K562 (cell line): ENCODE measurements around the gene SNX30. TPM values are rescaled to one million over a fixed set of nuclear protein-coding genes. Genes with fewer than 3 reads are reported as not detected.

Source experiments
- ATF3 ChIP-seq, 2 experiments: fragments of 450-650 bp in 1 of 2; sonication (generic) in 1 of 2; formaldehyde crosslinking in 1 of 2; IDR thresholded peaks in 1 of 2; conservative IDR thresholded peaks in 1 of 2; 2 replicates each; pipeline versions ENCODE4 v1.6.1 to v1.8.1; 2016 to 2023; ENCODE audit warnings: mild to moderate bottlenecking in 2 of 2, moderate library complexity in 2 of 2, inconsistent platforms in 1 of 2, missing genetic modification reagents in 1 of 2
- CREB3L1 ChIP-seq: fragments of 450-650 bp; IDR thresholded peaks from 2 replicates; pipeline ENCODE4 v1.6.1; 2014; ENCODE audit warnings: low read depth, mild to moderate bottlenecking, moderate library complexity, borderline replicate concordance
- HDGF ChIP-seq: fragments of 450-650 bp; IDR thresholded peaks from 2 replicates; pipeline ENCODE4 v1.6.1; 2016
- HMGXB4 ChIP-seq: sonication (generic); formaldehyde crosslinking; IDR thresholded peaks from 2 replicates; pipeline ENCODE4 v1.8.1; 2023; ENCODE audit warnings: mild to moderate bottlenecking, missing genetic modification reagents
- JUN ChIP-seq, 2 experiments: sonication (generic) in 1 of 2; formaldehyde crosslinking in 1 of 2; IDR thresholded peaks; 2 replicates each; pipeline versions ENCODE4 v1.6.1 to v1.8.0; 2012 to 2022; ENCODE audit warnings: borderline replicate concordance in 2 of 2, mild to moderate bottlenecking in 2 of 2, improper control_type of control experiment in 1 of 2, low read depth in 1 of 2, low read length in 1 of 2, missing genetic modification reagents in 1 of 2
- MTA2 ChIP-seq: fragments of 450-650 bp; IDR thresholded peaks from 2 replicates; pipeline ENCODE4 v1.6.1; 2016; ENCODE audit warnings: low read depth
- NFE2 ChIP-seq: IDR thresholded peaks from 2 replicates; pipeline ENCODE4 v1.6.1; 2014; ENCODE audit warnings: antibody characterized with exemption, low read depth
- NKRF ChIP-seq: fragments of 450-650 bp; IDR thresholded peaks from 2 replicates; pipeline ENCODE4 v1.6.1; 2016; ENCODE audit warnings: borderline replicate concordance
- TOE1 ChIP-seq, 2 experiments: fragments of 450-650 bp in 1 of 2; sonication (generic) in 1 of 2; formaldehyde crosslinking in 1 of 2; IDR thresholded peaks; 2 replicates each; pipeline versions ENCODE4 v1.7.1 to v1.8.0; 2016 to 2022; ENCODE audit warnings: borderline replicate concordance in 2 of 2, mild to moderate bottlenecking in 2 of 2, antibody characterized with exemption in 1 of 2, inconsistent platforms in 1 of 2, low read depth in 1 of 2, missing genetic modification reagents in 1 of 2, moderate library complexity in 1 of 2
- ZNF12 ChIP-seq: sonication (generic); formaldehyde crosslinking; IDR thresholded peaks from 2 replicates; pipeline ENCODE4 v1.4.0; 2020; ENCODE audit warnings: mild to moderate bottlenecking, missing genetic modification reagents
- polyA plus RNA-seq, 8 experiments: library from polyadenylated mRNA; depleted of rRNA in 4 of 8; stranded (reverse) in 5 of 8; unstranded in 3 of 8; fragments of >200 nt; fragmentation: Nextera tagmentation in 2 of 8; fragmentation: Illumina TruSeq in 1 of 8; extraction: Ambion mirVana in 2 of 8; extraction: Trizol in 1 of 8; gene quantifications; 2 replicates each; pipeline versions ENCODE4 v1.2.1 to v1.2.3, GENCODE V29; 2011 to 2014; ENCODE audit warnings: inconsistent platforms in 1 of 8, missing spikeins in 1 of 8
- total RNA-seq, 7 experiments: library from RNA; depleted of rRNA in 6 of 7; stranded (reverse); fragments of >200 nt in 6 of 7; fragmentation: Illumina TruSeq in 2 of 7; extraction: Trizol in 2 of 7; gene quantifications; 2 replicates each; pipeline versions ENCODE4 v1.2.1 to v1.2.3, GENCODE V29; 2011 to 2021; ENCODE audit warnings: low replicate concordance in 1 of 7

Gene SNX30
- total and polyA plus RNA-seq, 9 of the 15 experiments (the other 6 are each of a cell fraction or from before 2014, with no cell fraction given), result 0.76 to 5.9 (median 3.3) TPM

GRCh38 chr9:112867275-112867991 is 116.9 kb downstream of the SNX30 start (continued):
- TF ChIP-seq HDGF (no peak), ZNF12 (CRISPR knock-in tag) (no peak), JUN (IDR thresholded peaks at IDR 0.05; ENCODE audit: borderline replicate concordance, low read depth, low read length) (0 out of 2 replicates have a peak, but pooled peaks have one; percentile 36), JUN (CRISPR knock-in tag; IDR thresholded peaks at IDR 0.05; ENCODE audit: borderline replicate concordance) (no peak), NKRF (0 out of 2 replicates have a peak, but pooled peaks have one; percentile 24), MTA2 (peak; percentile 29; the same call in 1 of the 2 replicates), CREB3L1 (peak; percentile 80; the same call in 1 of the 2 replicates), HMGXB4 (CRISPR knock-in tag) (no peak), NFE2 (peak; percentile 75), TOE1 (IDR thresholded peaks at IDR 0.05; ENCODE audit: borderline replicate concordance) (peak; percentile 55; the same call in 1 of the 2 replicates), TOE1 (CRISPR knock-in tag; IDR thresholded peaks at IDR 0.05; ENCODE audit: borderline replicate concordance, low read depth) (no peak), ATF3 (IDR thresholded peaks at IDR 0.05) (peak; percentile 55; the same call in 1 of the 2 replicates), ATF3 (CRISPR knock-in tag; conservative IDR thresholded peaks at IDR 0.05) (no peak)
